ENCODE results near the gene LRP8.

DNA sequence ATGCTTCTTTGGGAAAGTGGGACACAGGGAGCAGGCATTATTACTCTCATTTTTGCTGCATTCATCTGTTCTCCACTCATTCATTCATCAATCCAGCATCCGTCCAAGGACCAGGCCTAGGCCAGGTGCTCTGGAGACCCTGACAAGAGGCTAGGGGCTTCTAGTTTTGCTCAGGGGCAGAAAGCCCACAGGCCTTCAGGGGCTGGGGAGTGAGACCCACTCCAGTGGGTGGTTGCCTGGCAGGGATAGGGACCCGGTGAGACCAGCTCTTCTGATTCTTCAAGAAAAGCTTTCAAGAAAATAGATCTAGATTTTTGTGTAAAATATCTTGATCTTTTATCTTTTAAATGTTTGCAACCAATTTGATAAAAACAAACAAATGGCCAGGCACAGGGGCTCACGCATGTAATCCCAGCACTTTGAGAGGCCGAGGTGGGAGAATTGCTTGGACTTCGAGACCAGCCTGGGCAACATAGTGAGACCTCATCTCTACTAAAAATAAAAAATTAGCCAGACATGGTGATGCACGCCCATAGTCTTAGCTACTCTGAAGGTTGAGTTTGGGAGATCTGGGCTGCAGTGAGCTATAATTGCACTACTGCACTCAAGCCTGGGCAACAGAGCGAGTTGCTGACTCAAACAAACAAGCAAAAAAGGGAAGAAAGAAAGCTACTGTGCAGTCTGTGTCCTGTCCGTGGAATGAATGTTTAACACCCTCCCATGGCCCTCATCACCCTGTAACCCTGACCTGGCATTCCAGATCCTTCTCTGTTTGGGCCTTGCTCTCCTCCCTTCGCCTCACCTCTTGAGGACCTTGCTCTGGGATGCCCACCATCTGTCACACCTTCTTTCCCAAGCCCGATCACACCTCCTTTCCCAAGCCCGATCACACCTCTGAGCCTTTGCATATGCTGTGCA lies 17.3 kb upstream of the LRP8 start:
- TF ChIP-seq, protein P1, sequence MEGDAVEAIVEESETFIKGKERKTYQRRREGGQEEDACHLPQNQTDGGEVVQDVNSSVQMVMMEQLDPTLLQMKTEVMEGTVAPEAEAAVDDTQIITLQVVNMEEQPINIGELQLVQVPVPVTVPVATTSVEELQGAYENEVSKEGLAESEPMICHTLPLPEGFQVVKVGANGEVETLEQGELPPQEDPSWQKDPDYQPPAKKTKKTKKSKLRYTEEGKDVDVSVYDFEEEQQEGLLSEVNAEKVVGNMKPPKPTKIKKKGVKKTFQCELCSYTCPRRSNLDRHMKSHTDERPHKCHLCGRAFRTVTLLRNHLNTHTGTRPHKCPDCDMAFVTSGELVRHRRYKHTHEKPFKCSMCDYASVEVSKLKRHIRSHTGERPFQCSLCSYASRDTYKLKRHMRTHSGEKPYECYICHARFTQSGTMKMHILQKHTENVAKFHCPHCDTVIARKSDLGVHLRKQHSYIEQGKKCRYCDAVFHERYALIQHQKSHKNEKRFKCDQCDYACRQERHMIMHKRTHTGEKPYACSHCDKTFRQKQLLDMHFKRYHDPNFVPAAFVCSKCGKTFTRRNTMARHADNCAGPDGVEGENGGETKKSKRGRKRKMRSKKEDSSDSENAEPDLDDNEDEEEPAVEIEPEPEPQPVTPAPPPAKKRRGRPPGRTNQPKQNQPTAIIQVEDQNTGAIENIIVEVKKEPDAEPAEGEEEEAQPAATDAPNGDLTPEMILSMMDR (IDR thresholded peaks at IDR 0.05) = no peak
- TF ChIP-seq EP300 (IDR thresholded peaks at IDR 0.05) = no peak

All from gastroesophageal sphincter (tissue), 3 donors.